Islet precursor cell (in vitro differentiated cells): ENCODE measurements around the gene SAMD4A.
A peak's percentile ranks its signal among the peaks of the same experiment; 100 is the strongest.

Source experiments
- DNase-seq: peaks from one replicate; pipeline ENCODE4 v3.0.0-alpha.2; 2018

Gene SAMD4A

GRCh38 chr14:54688229-54688628 is 121.3 kb downstream of the SAMD4A start:
- DNase-seq, result no peak

GRCh38 chr14:54689928-54690327 is 123.0 kb downstream of the SAMD4A start:
- no peak for DNase-seq

- peak; percentile 49 for DNase-seq
Measured at GRCh38 chr14:54690887-54691286, 124.0 kb downstream of the SAMD4A start.

GRCh38 chr14:54691525-54692283 is 124.8 kb downstream of the SAMD4A start:
- DNase-seq, result peak; percentile 89

- DNase-seq, result peak; percentile 12
Measured at GRCh38 chr14:54692284-54692772, 125.4 kb downstream of the SAMD4A start.

- no peak for DNase-seq
Measured at GRCh38 chr14:54693761-54694160, 126.8 kb downstream of the SAMD4A start.

- peak; percentile 31 for DNase-seq
Measured at GRCh38 chr14:54695196-54695595, 128.3 kb downstream of the SAMD4A start.

- no peak for DNase-seq
Measured at GRCh38 chr14:54697001-54697400, 130.1 kb downstream of the SAMD4A start.

- no peak for DNase-seq
Measured at GRCh38 chr14:54697803-54698202, 130.9 kb downstream of the SAMD4A start.

GRCh38 chr14:54698501-54698900 is 131.6 kb downstream of the SAMD4A start:
- peak; percentile 59 for DNase-seq

- DNase-seq, result peak; percentile 83
Measured at GRCh38 chr14:54698966-54699530, 132.1 kb downstream of the SAMD4A start.

- no peak for DNase-seq
Measured at GRCh38 chr14:54699735-54700134, 132.8 kb downstream of the SAMD4A start.

- DNase-seq, result no peak
Measured at GRCh38 chr14:54700717-54701116, 133.8 kb downstream of the SAMD4A start.

- no peak for DNase-seq
Measured at GRCh38 chr14:54702014-54702491, 135.1 kb downstream of the SAMD4A start.

GRCh38 chr14:54702492-54702891 is 135.6 kb downstream of the SAMD4A start:
- no peak for DNase-seq

- no peak for DNase-seq
Measured at GRCh38 chr14:54703082-54703481, 136.2 kb downstream of the SAMD4A start.

- DNase-seq, result no peak
Measured at GRCh38 chr14:54703724-54704123, 136.8 kb downstream of the SAMD4A start.

GRCh38 chr14:54704768-54705167 is 137.8 kb downstream of the SAMD4A start:
- no peak for DNase-seq

- DNase-seq, result no peak
Measured at GRCh38 chr14:54706769-54707168, 139.8 kb downstream of the SAMD4A start.

- DNase-seq, result no peak
Measured at GRCh38 chr14:54708161-54708560, 141.2 kb downstream of the SAMD4A start.

GRCh38 chr14:54708982-54709381 is 142.1 kb downstream of the SAMD4A start:
- DNase-seq, result no peak

- no peak for DNase-seq
Measured at GRCh38 chr14:54709444-54709843, 142.5 kb downstream of the SAMD4A start.

- no peak for DNase-seq
Measured at GRCh38 chr14:54709867-54710266, 142.9 kb downstream of the SAMD4A start.

GRCh38 chr14:54711312-54711711 is 144.4 kb downstream of the SAMD4A start:
- no peak for DNase-seq
